Liver (tissue), 9 donors: ENCODE data around the gene RAB14. TPM values are rescaled to one million over a fixed set of nuclear protein-coding genes. Genes with fewer than 3 reads are reported as not detected.

Experiments used
- DNase-seq: peaks from one replicate; pipeline ENCODE4 v3.0.0-alpha.2; 2017; ENCODE audit warnings: low spot score
- H3K27ac ChIP-seq, 2 donors: one replicate each; pipeline ENCODE4 v1.7.0; 2013; ENCODE audit warnings: inconsistent platforms in 2 of 2, low read length in 2 of 2, control low read depth in 1 of 2, low read depth in 1 of 2, mild to moderate bottlenecking in 1 of 2
- H3K27me3 ChIP-seq, 4 donors: one replicate each; pipeline versions ENCODE4 v1.6.1 to v1.7.0; 2013; ENCODE audit warnings: low read length in 3 of 4, inconsistent platforms in 1 of 4, mild to moderate bottlenecking in 1 of 4, moderate library complexity in 1 of 4; ENCODE audit not compliant: control insufficient read depth in 4 of 4, insufficient read depth in 4 of 4
- H3K36me3 ChIP-seq, 4 donors: one replicate each; pipeline versions ENCODE4 v1.6.1 to v1.7.0; 2013; ENCODE audit warnings: low read length in 3 of 4, mild to moderate bottlenecking in 3 of 4, low read depth in 1 of 4, moderate library complexity in 1 of 4; ENCODE audit not compliant: control insufficient read depth in 4 of 4, insufficient read depth in 3 of 4
- H3K4me1 ChIP-seq, 4 donors: one replicate each; pipeline versions ENCODE4 v1.6.1 to v1.7.0; 2013; ENCODE audit warnings: low read length in 3 of 4, mild to moderate bottlenecking in 3 of 4, moderate library complexity in 1 of 4; ENCODE audit not compliant: control insufficient read depth in 4 of 4, insufficient read depth in 4 of 4
- H3K4me3 ChIP-seq, 3 donors: one replicate each; pipeline versions ENCODE4 v1.6.1 to v1.7.0; 2013; ENCODE audit warnings: low read length in 3 of 3, control low read depth in 1 of 3, low read depth in 1 of 3, mild to moderate bottlenecking in 1 of 3
- H3K9ac ChIP-seq, 2 donors: one replicate each; pipeline ENCODE4 v1.7.0; 2013; ENCODE audit warnings: low read length in 2 of 2, mild to moderate bottlenecking in 2 of 2, moderate library complexity in 2 of 2, control low read depth in 1 of 2, low read depth in 1 of 2
- H3K9me3 ChIP-seq, 4 donors: one replicate each; pipeline versions ENCODE4 v1.6.1 to v1.7.0; 2013; ENCODE audit warnings: low read length in 3 of 4; ENCODE audit not compliant: control insufficient read depth in 4 of 4
- ATF3 ChIP-seq: IDR thresholded peaks from 2 replicates; pipeline ENCODE4 v1.6.1; 2016; ENCODE audit warnings: antibody characterized with exemption
- CTCF ChIP-seq: fragments of 150-350 bp; IDR thresholded peaks from 2 replicates; pipeline ENCODE4 v1.5.1; 2017; ENCODE audit warnings: improper control_type of control experiment, low read depth, low read length; ENCODE audit not compliant: missing input control
- EGR1 ChIP-seq, 2 donors: IDR thresholded peaks; 2 replicates each; pipeline ENCODE4 v1.6.1; 2016 to 2018; ENCODE audit warnings: antibody characterized with exemption in 2 of 2, low read depth in 2 of 2
- FOXA1 ChIP-seq: IDR thresholded peaks from 2 replicates; pipeline ENCODE4 v1.6.1; 2016; ENCODE audit warnings: antibody characterized with exemption
- FOXA2 ChIP-seq: IDR thresholded peaks from 2 replicates; pipeline ENCODE4 v1.6.1; 2016; ENCODE audit warnings: antibody characterized with exemption
- GABPA ChIP-seq, 2 donors: IDR thresholded peaks in 1 of 2; conservative IDR thresholded peaks in 1 of 2; 2 replicates each; pipeline ENCODE4 v1.6.1; 2016; ENCODE audit warnings: antibody characterized with exemption in 2 of 2, mild to moderate bottlenecking in 1 of 2, moderate library complexity in 1 of 2
- HNF4A ChIP-seq, 2 donors: conservative IDR thresholded peaks; 2 replicates each; pipeline ENCODE4 v1.6.1; 2016; ENCODE audit warnings: antibody characterized with exemption in 2 of 2, mild to moderate bottlenecking in 2 of 2
- HNF4G ChIP-seq: IDR thresholded peaks from 2 replicates; pipeline ENCODE4 v1.6.1; 2016; ENCODE audit warnings: antibody characterized with exemption
- JUND ChIP-seq, 2 donors: IDR thresholded peaks; 2 replicates each; pipeline ENCODE4 v1.6.1; 2016; ENCODE audit warnings: antibody characterized with exemption in 2 of 2
- MAX ChIP-seq: IDR thresholded peaks from 2 replicates; pipeline ENCODE4 v1.6.1; 2016; ENCODE audit warnings: antibody characterized with exemption
- NR2F2 ChIP-seq: IDR thresholded peaks from 2 replicates; pipeline ENCODE4 v1.6.1; 2016; ENCODE audit warnings: antibody characterized with exemption
- RAD21 ChIP-seq, 2 donors: IDR thresholded peaks; 2 replicates each; pipeline ENCODE4 v1.6.1; 2016; ENCODE audit warnings: antibody characterized with exemption in 2 of 2, mild to moderate bottlenecking in 2 of 2
- REST ChIP-seq: IDR thresholded peaks from 2 replicates; pipeline ENCODE4 v1.6.1; 2016; ENCODE audit warnings: antibody characterized with exemption, mild to moderate bottlenecking
- RXRA ChIP-seq, 2 donors: IDR thresholded peaks; 2 replicates each; pipeline ENCODE4 v1.6.1; 2017 to 2018; ENCODE audit warnings: antibody characterized with exemption in 2 of 2, mild to moderate bottlenecking in 1 of 2
- SP1 ChIP-seq: IDR thresholded peaks from 2 replicates; pipeline ENCODE4 v1.6.1; 2018; ENCODE audit warnings: antibody characterized with exemption, mild to moderate bottlenecking
- TAF1 ChIP-seq: conservative IDR thresholded peaks from 2 replicates; pipeline ENCODE4 v1.6.1; 2016; ENCODE audit warnings: antibody characterized with exemption, mild to moderate bottlenecking
- YY1 ChIP-seq: IDR thresholded peaks from 2 replicates; pipeline ENCODE4 v1.6.1; 2016; ENCODE audit warnings: antibody characterized with exemption, mild to moderate bottlenecking
- ZBTB33 ChIP-seq: IDR thresholded peaks from 2 replicates; pipeline ENCODE4 v1.6.1; 2016; ENCODE audit warnings: antibody characterized with exemption
- WGBS: extraction: QIAGEN DNeasy Blood & Tissue Kit; methylation state at CpG from one replicate; pipeline ENCODE4 v1.1.7; 2013; 5-methylcytosine and 5-hydroxymethylcytosine counted together
- polyA plus RNA-seq, 2 donors: library from polyadenylated mRNA; stranded (reverse) in 1 of 2; unstranded in 1 of 2; fragments of 200-250 nt in 1 of 2; fragments of >200 nt in 1 of 2; fragmentation: Nextera tagmentation in 1 of 2; extraction: Ambion mirVana in 1 of 2; gene quantifications; one replicate each; pipeline versions ENCODE4 v1.2.1 to v1.2.3, GENCODE V29; 2013 to 2015
- total RNA-seq, 2 donors: library from RNA; depleted of rRNA; stranded (reverse); fragments of >200 nt; gene quantifications; one replicate each; pipeline ENCODE4 v1.2.3, GENCODE V29; 2014
- donor health status: healthy.
- donor health status: healthy.
- donor health status: healthy.
- donor health status: healthy.
- donor health status: healthy.

The RAB14 gene
- total RNA-seq (10 to 100 TPM; 30.2 to 42.8 TPM), polyA plus RNA-seq (10 to 100 TPM; 25.9 to 48.2 TPM)

- TF ChIP-seq MAX: peak; percentile 64
- no peak for TF ChIP-seq EGR1 (IDR thresholded peaks at IDR 0.05; ENCODE audit: low read depth in 2 of 2)
- peak; percentile 68 for TF ChIP-seq CTCF
- peak; percentile 57 for TF ChIP-seq ZBTB33
- TF ChIP-seq RXRA (IDR thresholded peaks at IDR 0.05): peak; percentile 32 to 44
- peak in 1 of 2 donors; percentile 37 for TF ChIP-seq HNF4A (conservative IDR thresholded peaks at IDR 0.05)
- peak; percentile 67 for TF ChIP-seq SP1
- peak; percentile 71 for TF ChIP-seq REST
- peak; percentile 38 for TF ChIP-seq TAF1
- TF ChIP-seq GABPA (IDR thresholded peaks at IDR 0.05 in 1 of 2, conservative IDR thresholded peaks at IDR 0.05 in 1 of 2): peak; percentile 16 to 85
- no peak for TF ChIP-seq HNF4G
- peak; percentile 38 to 41 for TF ChIP-seq RAD21 (IDR thresholded peaks at IDR 0.05)
- peak; percentile 99 for TF ChIP-seq YY1
- TF ChIP-seq ATF3: no peak
- no peak for TF ChIP-seq JUND (IDR thresholded peaks at IDR 0.05)
- peak; percentile 13 for TF ChIP-seq NR2F2
- TF ChIP-seq FOXA1: no peak
- no peak for TF ChIP-seq FOXA2
- Histone ChIP-seq H3K27ac (peak within 1 kb of the TSS; percentile 96 to 97), H3K9ac (peak within 1 kb of the TSS; percentile 73 to 82), H3K27me3 (no peaks in the 10 kb centered on the region), H3K9me3 (no peaks in the 10 kb centered on the region), H3K4me1 (peaks cover 4 to 34% (median 21%) of the 10 kb centered on the region in 4 donors), H3K36me3 (no peaks in the 10 kb centered on the region), H3K4me3 (peak within 1 kb of the TSS; percentile 79 to 100 (median 96))
- DNase-seq: peak; percentile 100
- 2% methylated on average over 55 of the region's 55 CpGs for WGBS
These were observed at the start of gene RAB14 for GRCh38 chr9:121201738-121202533. RAB14 (minus strand) TSS chr9:121201869; CDS start chr9:121193412, 8,457 bp downstream.
